Measurements from ENCODE around the gene NRP1. TPM values are rescaled to one million over a fixed set of nuclear protein-coding genes. Genes with fewer than 3 reads are reported as not detected.

The NRP1 gene
- total RNA-seq, 1 experiment from 2014 or later = 3.0 TPM

- Mint-ChIP-seq H3K9me3 (no peaks in the 10 kb centered on the region), H3K4me1 (peaks cover 12% of the 10 kb centered on the region; the same call in 1 of the 2 replicates), H3K4me3 (no peak overlapping the region), H3K27me3 (ENCODE audit: low read depth) (no peaks in the 10 kb centered on the region), H3K36me3 (no peaks in the 10 kb centered on the region), H3K27ac (no peak overlapping the region)
- no peak for ATAC-seq
- no peak for DNase-seq (ENCODE audit: low spot score)
- no peak for TF ChIP-seq CTCF (IDR thresholded peaks at IDR 0.05)
- TF ChIP-seq GABPB1 (CRISPR knock-in tag; IDR thresholded peaks at IDR 0.05) = peak; percentile 47; the same call in 1 of the 2 replicates
- no peak for TF ChIP-seq AFF4 (CRISPR knock-in tag; IDR thresholded peaks at IDR 0.05; ENCODE audit: borderline replicate concordance)
- TF ChIP-seq USF2 (CRISPR knock-in tag; IDR thresholded peaks at IDR 0.05) = no peak
- TF ChIP-seq CBFB (CRISPR knock-in tag; IDR thresholded peaks at IDR 0.05; ENCODE audit: low read depth) = no peak
- TF ChIP-seq ATF2 (CRISPR knock-in tag; IDR thresholded peaks at IDR 0.05; ENCODE audit: borderline replicate concordance, low read depth) = no peak
- ChIA-PET CTCF (no interaction called here), POLR2A (no interaction called here)
Measured at GRCh38 chr10:33195608-33196376, 138.7 kb downstream of the NRP1 start.

GRCh38 chr10:33193701-33194521 lies 140.6 kb downstream of the NRP1 start:
- ATAC-seq = no peak

More at GRCh38 chr10:33193701-33194521, 140.6 kb downstream of the NRP1 start:
- ChIA-PET CTCF (interaction anchor here (0.8 to 1.8 kb wide), 15 partner anchors 9 to 185 kb away, joined by 3 to 15 read pairs (median 6); partner anchors contain the start of gene NRP1), POLR2A (no interaction called here)
- Mint-ChIP-seq H3K9me3 (no peaks in the 10 kb centered on the region), H3K4me3 (no peak overlapping the region), H3K27me3 (ENCODE audit: low read depth) (no peaks in the 10 kb centered on the region; the same call in 1 of the 2 replicates), H3K27ac (no peak overlapping the region), H3K36me3 (no peaks in the 10 kb centered on the region), H3K4me1 (peaks cover 25% of the 10 kb centered on the region)
- DNase-seq (ENCODE audit: low spot score) = no peak
- no peak for TF ChIP-seq ATF2 (CRISPR knock-in tag; IDR thresholded peaks at IDR 0.05; ENCODE audit: borderline replicate concordance, low read depth)
- peak; percentile 18; the same call in 1 of the 2 replicates for TF ChIP-seq GABPB1 (CRISPR knock-in tag; IDR thresholded peaks at IDR 0.05)
- peak; percentile 4; the same call in 1 of the 2 replicates for TF ChIP-seq CTCF (IDR thresholded peaks at IDR 0.05)
- TF ChIP-seq KAT7 (CRISPR knock-in tag; IDR thresholded peaks at IDR 0.05; ENCODE audit: borderline replicate concordance) = no peak

Data from WTC11 (cell line).